ENCODE results near the gene ECEL1. TPM values are rescaled to one million over a fixed set of nuclear protein-coding genes. Genes with fewer than 3 reads are reported as not detected.
"Not testable (repeated sequence)": the region's sequence is repeated elsewhere in the genome, so short reads cannot be mapped to it uniquely, and the experiment has no call there.

ECEL1 gene
- total RNA-seq, 1 experiment from 2014 or later, result not detected

DNA sequence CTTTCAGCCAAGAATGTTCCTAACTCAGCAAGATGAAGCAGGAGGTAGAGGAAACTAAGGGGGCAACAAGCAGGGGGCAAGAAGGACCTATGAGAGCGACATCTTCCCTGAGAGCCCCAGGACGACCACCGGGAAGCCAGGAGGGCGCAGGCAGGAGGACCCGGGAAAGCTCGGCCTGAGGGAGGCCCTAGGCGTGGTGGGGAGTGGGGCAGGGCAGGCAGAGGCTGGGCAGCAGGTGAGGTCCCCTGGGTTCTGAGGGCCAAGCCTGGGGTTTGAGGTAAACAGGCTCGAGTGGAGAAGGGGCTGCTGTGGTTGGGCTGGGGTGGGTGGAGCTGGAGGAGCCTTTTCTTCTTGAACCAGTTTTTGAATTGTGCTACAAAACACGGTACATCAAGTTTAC is 33.0 kb downstream of the ECEL1 start:
- H3K4me3 ChIP-seq, result no peak overlapping the region
- ChIA-PET CTCF (no interaction called here), POLR2A (ENCODE audit: unreplicated experiment) (no interaction called here)
- TF ChIP-seq, protein P1, sequence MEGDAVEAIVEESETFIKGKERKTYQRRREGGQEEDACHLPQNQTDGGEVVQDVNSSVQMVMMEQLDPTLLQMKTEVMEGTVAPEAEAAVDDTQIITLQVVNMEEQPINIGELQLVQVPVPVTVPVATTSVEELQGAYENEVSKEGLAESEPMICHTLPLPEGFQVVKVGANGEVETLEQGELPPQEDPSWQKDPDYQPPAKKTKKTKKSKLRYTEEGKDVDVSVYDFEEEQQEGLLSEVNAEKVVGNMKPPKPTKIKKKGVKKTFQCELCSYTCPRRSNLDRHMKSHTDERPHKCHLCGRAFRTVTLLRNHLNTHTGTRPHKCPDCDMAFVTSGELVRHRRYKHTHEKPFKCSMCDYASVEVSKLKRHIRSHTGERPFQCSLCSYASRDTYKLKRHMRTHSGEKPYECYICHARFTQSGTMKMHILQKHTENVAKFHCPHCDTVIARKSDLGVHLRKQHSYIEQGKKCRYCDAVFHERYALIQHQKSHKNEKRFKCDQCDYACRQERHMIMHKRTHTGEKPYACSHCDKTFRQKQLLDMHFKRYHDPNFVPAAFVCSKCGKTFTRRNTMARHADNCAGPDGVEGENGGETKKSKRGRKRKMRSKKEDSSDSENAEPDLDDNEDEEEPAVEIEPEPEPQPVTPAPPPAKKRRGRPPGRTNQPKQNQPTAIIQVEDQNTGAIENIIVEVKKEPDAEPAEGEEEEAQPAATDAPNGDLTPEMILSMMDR (conservative IDR thresholded peaks at IDR 0.05), result no peak
- no peak for TF ChIP-seq EZH2 (IDR thresholded peaks at IDR 0.05; ENCODE audit: low read depth)
- intact Hi-C loops (cut with micrococcal nuclease; ENCODE audit: unreplicated experiment), result no loop called here
- no peaks in the 10 kb centered on the region for H3K36me3 ChIP-seq (ENCODE audit: low read depth)
- H3K79me2 ChIP-seq (ENCODE audit: low read depth), result no peaks in the 10 kb centered on the region
- H3K27ac ChIP-seq, result no peak overlapping the region
- no peak overlapping the region for H2AFZ ChIP-seq
- no TSS peak for BruUV-seq (replicated peaks)
- no peaks in the 10 kb centered on the region for H3K9me2 ChIP-seq (ENCODE audit: insufficient read depth)
- H3K4me2 ChIP-seq, result no peak overlapping the region
- H3K27me3 ChIP-seq (ENCODE audit: insufficient read depth, low read depth), result peaks cover 63% of the 10 kb centered on the region
- no peaks in the 10 kb centered on the region for H3K4me1 ChIP-seq (replicated peaks; ENCODE audit: insufficient read depth)
- no peaks in the 10 kb centered on the region for H4K20me1 ChIP-seq (ENCODE audit: insufficient read depth)
- H3K9me3 ChIP-seq (ENCODE audit: insufficient read depth, low read depth), result no peaks in the 10 kb centered on the region
- no peaks in the 10 kb centered on the region for H3F3A ChIP-seq (ENCODE audit: insufficient read depth, low read depth)
- no peak for DNase-seq

DNA sequence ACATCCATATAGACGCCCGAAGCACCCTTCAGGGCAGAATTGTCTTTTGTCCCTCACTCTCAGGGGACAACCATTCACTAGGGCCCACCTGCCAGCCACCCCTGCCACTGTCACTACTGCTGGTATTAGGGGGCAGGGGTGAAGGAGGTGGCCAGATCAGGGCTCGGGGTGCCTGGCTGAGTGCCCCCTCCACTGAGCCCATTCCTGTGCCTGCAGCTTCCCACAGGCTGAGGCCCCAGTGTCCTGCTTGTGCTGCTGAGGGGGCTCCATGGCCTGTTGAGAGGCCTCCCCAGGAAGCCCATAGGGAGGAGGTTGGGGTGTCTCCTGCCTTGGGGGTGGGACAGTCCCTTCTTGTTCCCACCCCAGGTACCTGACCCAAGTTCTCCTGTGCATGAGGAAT is 36.0 kb downstream of the ECEL1 start:
- H3K4me2 ChIP-seq; H3K9me3 ChIP-seq (ENCODE audit: insufficient read depth, low read depth); H4K20me1 ChIP-seq (ENCODE audit: insufficient read depth); H3F3A ChIP-seq (ENCODE audit: insufficient read depth, low read depth); DNase-seq; CTCF ChIA-PET; POLR2A ChIA-PET (ENCODE audit: unreplicated experiment); H2AFZ ChIP-seq; H3K9me2 ChIP-seq (ENCODE audit: insufficient read depth); intact Hi-C loops (cut with micrococcal nuclease; ENCODE audit: unreplicated experiment); H3K36me3 ChIP-seq (ENCODE audit: low read depth); H3K4me1 ChIP-seq (replicated peaks; ENCODE audit: insufficient read depth); H3K27ac ChIP-seq; H3K4me3 ChIP-seq; BruUV-seq (replicated peaks); H3K79me2 ChIP-seq (ENCODE audit: low read depth): not testable (repeated sequence)
- peaks cover 44% of the 10 kb centered on the region for H3K27me3 ChIP-seq (ENCODE audit: insufficient read depth, low read depth)

DNA sequence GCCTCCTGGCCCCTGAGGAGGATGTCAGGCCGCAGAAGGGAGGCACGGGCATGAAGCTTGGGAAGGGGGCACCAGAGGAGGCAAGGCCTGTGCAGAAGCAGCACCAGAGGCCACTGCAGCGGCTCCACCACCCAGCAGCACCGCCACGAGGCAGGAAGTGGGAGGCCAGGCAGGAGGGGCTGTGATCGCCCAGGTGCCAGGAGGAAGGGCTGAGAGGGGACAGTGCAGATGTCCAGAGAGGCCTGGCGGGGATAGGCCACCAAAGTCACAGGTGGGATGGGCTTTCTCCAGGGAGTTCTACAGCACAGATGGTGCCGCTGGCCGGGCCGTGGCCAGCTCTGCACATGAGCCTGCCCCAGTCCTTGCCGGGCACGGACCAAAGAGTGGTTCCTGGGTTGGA is 37.7 kb downstream of the ECEL1 start:
- Histone ChIP-seq H2AFZ (no peak overlapping the region), H3F3A (ENCODE audit: insufficient read depth, low read depth) (no peaks in the 10 kb centered on the region), H3K79me2 (ENCODE audit: low read depth) (no peaks in the 10 kb centered on the region), H4K20me1 (ENCODE audit: insufficient read depth) (no peaks in the 10 kb centered on the region), H3K4me2 (no peak overlapping the region), H3K27me3 (ENCODE audit: insufficient read depth, low read depth) (peaks cover 32% of the 10 kb centered on the region), H3K9me3 (ENCODE audit: insufficient read depth, low read depth) (no peaks in the 10 kb centered on the region), H3K27ac (no peak overlapping the region), H3K9me2 (ENCODE audit: insufficient read depth) (no peaks in the 10 kb centered on the region), H3K4me3 (no peak overlapping the region), H3K4me1 (replicated peaks; ENCODE audit: insufficient read depth) (no peaks in the 10 kb centered on the region), H3K36me3 (ENCODE audit: low read depth) (no peaks in the 10 kb centered on the region)
- ChIA-PET POLR2A (ENCODE audit: unreplicated experiment) (no interaction called here), CTCF (no interaction called here)
- no TSS peak for BruUV-seq (replicated peaks)
- intact Hi-C loops (cut with micrococcal nuclease; ENCODE audit: unreplicated experiment), result no loop called here
- no peak for DNase-seq
- TF ChIP-seq, protein P1 (conservative IDR thresholded peaks at IDR 0.05), result no peak
- TF ChIP-seq EZH2 (IDR thresholded peaks at IDR 0.05; ENCODE audit: low read depth), result no peak

DNA sequence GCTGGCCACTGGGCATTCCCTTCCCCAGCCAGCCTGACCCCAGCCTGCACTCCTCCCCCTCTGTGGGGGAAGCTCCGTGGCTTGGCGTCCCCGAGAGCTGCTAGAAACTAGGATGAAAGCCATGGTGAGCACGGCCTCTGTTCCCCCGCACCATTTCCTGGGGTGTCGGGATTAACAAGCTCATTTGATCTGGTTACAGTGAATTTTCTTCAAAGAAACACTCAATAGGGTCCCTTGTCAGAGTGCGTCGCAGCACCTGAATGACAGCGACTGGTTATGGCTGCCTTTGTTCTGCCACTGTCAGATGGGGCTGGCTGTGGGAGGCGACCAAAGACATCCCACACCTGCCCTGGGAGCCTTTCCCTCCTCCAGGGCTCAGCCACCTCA is 39.3 kb downstream of the ECEL1 start:
- peaks cover 17% of the 10 kb centered on the region for H3K27me3 ChIP-seq (ENCODE audit: insufficient read depth, low read depth)
- H4K20me1 ChIP-seq (ENCODE audit: insufficient read depth), result no peaks in the 10 kb centered on the region
- H3K27ac ChIP-seq, result no peak overlapping the region
- DNase-seq, result no peak
- H3K4me1 ChIP-seq (replicated peaks; ENCODE audit: insufficient read depth), result no peaks in the 10 kb centered on the region
- ChIA-PET POLR2A (ENCODE audit: unreplicated experiment) (no interaction called here), CTCF (no interaction called here)
- H3K79me2 ChIP-seq (ENCODE audit: low read depth), result no peaks in the 10 kb centered on the region
- H3K36me3 ChIP-seq (ENCODE audit: low read depth), result no peaks in the 10 kb centered on the region
- H3K9me3 ChIP-seq (ENCODE audit: insufficient read depth, low read depth), result no peaks in the 10 kb centered on the region
- H3K4me2 ChIP-seq, result no peak overlapping the region
- intact Hi-C loops (cut with micrococcal nuclease; ENCODE audit: unreplicated experiment), result no loop called here
- TF ChIP-seq, protein P1 (conservative IDR thresholded peaks at IDR 0.05), result no peak
- no peak for TF ChIP-seq EZH2 (IDR thresholded peaks at IDR 0.05; ENCODE audit: low read depth)
- H3F3A ChIP-seq (ENCODE audit: insufficient read depth, low read depth), result no peaks in the 10 kb centered on the region
- H2AFZ ChIP-seq, result no peak overlapping the region
- no peaks in the 10 kb centered on the region for H3K9me2 ChIP-seq (ENCODE audit: insufficient read depth)
- BruUV-seq (replicated peaks), result no TSS peak
- no peak overlapping the region for H3K4me3 ChIP-seq

Data from PC-9 (cell line).